ENCODE measurements around the gene GPNMB.

Gene GPNMB

GRCh38 chr7:23228412-23228811, 18.2 kb upstream of the GPNMB start:
- no peak for DNase-seq (ENCODE audit: low read depth, low spot score)

- no peak for DNase-seq (ENCODE audit: low read depth, low spot score)
Observed at GRCh38 chr7:23230641-23231101, 15.9 kb upstream of the GPNMB start.

GRCh38 chr7:23232966-23233365, 13.6 kb upstream of the GPNMB start:
- DNase-seq (ENCODE audit: low read depth, low spot score) = no peak

GRCh38 chr7:23234569-23235296, 11.8 kb upstream of the GPNMB start:
- DNase-seq (ENCODE audit: low read depth, low spot score) = no peak

- peak; percentile 75 for DNase-seq (ENCODE audit: low read depth, low spot score)
Observed at GRCh38 chr7:23235813-23236221, 10.8 kb upstream of the GPNMB start.

- DNase-seq (ENCODE audit: low read depth, low spot score) = no peak
Observed at GRCh38 chr7:23237000-23237399, 9.6 kb upstream of the GPNMB start.

GRCh38 chr7:23238983-23239652, 7.5 kb upstream of the GPNMB start:
- no peak for DNase-seq (ENCODE audit: low read depth, low spot score)

GRCh38 chr7:23239698-23240097, 6.9 kb upstream of the GPNMB start:
- DNase-seq (ENCODE audit: low read depth, low spot score) = no peak

- DNase-seq (ENCODE audit: low read depth, low spot score) = no peak
Observed at GRCh38 chr7:23242321-23242720, 4.3 kb upstream of the GPNMB start.

GRCh38 chr7:23242935-23243334, 3.6 kb upstream of the GPNMB start:
- DNase-seq (ENCODE audit: low read depth, low spot score) = no peak

- DNase-seq (ENCODE audit: low read depth, low spot score) = no peak
Observed at GRCh38 chr7:23247046-23247602, 549 bp downstream of the GPNMB start.

GRCh38 chr7:23247603-23248335, 1.2 kb downstream of the GPNMB start:
- DNase-seq (ENCODE audit: low read depth, low spot score) = peak; percentile 30

GRCh38 chr7:23249486-23249885, 2.9 kb downstream of the GPNMB start:
- DNase-seq (ENCODE audit: low read depth, low spot score) = no peak

- no peak for DNase-seq (ENCODE audit: low read depth, low spot score)
Observed at GRCh38 chr7:23254051-23254681, 7.6 kb downstream of the GPNMB start.

GRCh38 chr7:23256731-23257130, 10.2 kb downstream of the GPNMB start:
- no peak for DNase-seq (ENCODE audit: low read depth, low spot score)

GRCh38 chr7:23260371-23260770, 13.8 kb downstream of the GPNMB start:
- no peak for DNase-seq (ENCODE audit: low read depth, low spot score)

GRCh38 chr7:23261843-23262452, 15.4 kb downstream of the GPNMB start:
- peak; percentile 82 for DNase-seq (ENCODE audit: low read depth, low spot score)

- no peak for DNase-seq (ENCODE audit: low read depth, low spot score)
Observed at GRCh38 chr7:23264916-23265458, 18.4 kb downstream of the GPNMB start.

- DNase-seq (ENCODE audit: low read depth, low spot score) = no peak
Observed at GRCh38 chr7:23266918-23267317, 20.3 kb downstream of the GPNMB start.

GRCh38 chr7:23267357-23267756, 20.8 kb downstream of the GPNMB start:
- DNase-seq (ENCODE audit: low read depth, low spot score) = no peak

- DNase-seq (ENCODE audit: low read depth, low spot score) = no peak
Observed at GRCh38 chr7:23268167-23268566, 21.6 kb downstream of the GPNMB start.
